ENCODE results near the gene IGF1R. TPM values are rescaled to one million over a fixed set of nuclear protein-coding genes. Genes with fewer than 3 reads are reported as not detected.

Gene IGF1R
- total RNA-seq, 1 experiment from 2014 or later, result 51.6 TPM

GRCh38 chr15:98737721-98738120 is 89.4 kb downstream of the IGF1R start:
- H3K4me3 Mint-ChIP-seq (ENCODE audit: unreplicated experiment), result no peak overlapping the region
- ChIA-PET POLR2A (no interaction called here), CTCF (no interaction called here)
- peaks cover 7% of the 10 kb centered on the region; the same call in 1 of the 2 replicates for H3K9me3 ChIP-seq
- no peaks in the 10 kb centered on the region for H3K9me3 Mint-ChIP-seq (ENCODE audit: unreplicated experiment)
- no peaks in the 10 kb centered on the region for H3K27me3 ChIP-seq (replicated peaks; ENCODE audit: control insufficient read depth, insufficient read depth, low read length)
- intact Hi-C loops (cut with micrococcal nuclease; ENCODE audit: unreplicated experiment), result no loop called here
- BruUV-seq (replicated peaks), result no TSS peak
- no peaks in the 10 kb centered on the region for H3K36me3 Mint-ChIP-seq (ENCODE audit: insufficient read depth, unreplicated experiment)
- TF ChIP-seq CTCF (IDR thresholded peaks at IDR 0.05; ENCODE audit: insufficient read depth in 1 of 2, low read depth in 1 of 2, low read length in 1 of 2, severe bottlenecking in 1 of 2, unreplicated experiment in 1 of 2), result no peak
- DNase-seq, result no peak
- H3K27me3 Mint-ChIP-seq (ENCODE audit: insufficient read depth, unreplicated experiment), result no peaks in the 10 kb centered on the region
- H3K27ac Mint-ChIP-seq (ENCODE audit: unreplicated experiment), result no peak overlapping the region
- H3K4me1 ChIP-seq, result peaks cover 15% of the 10 kb centered on the region
- peaks cover 19% of the 10 kb centered on the region for H3K4me1 Mint-ChIP-seq (ENCODE audit: low read depth, unreplicated experiment)
- no peaks in the 10 kb centered on the region for H3K36me3 ChIP-seq (ENCODE audit: control insufficient read depth, insufficient read depth, low read length)
- H3K4me3 ChIP-seq (ENCODE audit: low read depth, low read length), result no peak overlapping the region

GRCh38 chr15:98738689-98739401 is 90.5 kb downstream of the IGF1R start:
- Histone ChIP-seq H3K27me3 (replicated peaks; ENCODE audit: control insufficient read depth, insufficient read depth, low read length) (no peaks in the 10 kb centered on the region), H3K4me3 (ENCODE audit: low read depth, low read length) (no peak overlapping the region), H3K36me3 (ENCODE audit: control insufficient read depth, insufficient read depth, low read length) (no peaks in the 10 kb centered on the region), H3K9me3 (peaks cover 7% of the 10 kb centered on the region; the same call in 1 of the 2 replicates), H3K4me1 (peaks cover 15% of the 10 kb centered on the region)
- BruUV-seq (replicated peaks), result no TSS peak
- no peak overlapping the region for H3K4me3 Mint-ChIP-seq (ENCODE audit: unreplicated experiment)
- H3K27ac Mint-ChIP-seq (ENCODE audit: unreplicated experiment), result no peak overlapping the region
- no peak for TF ChIP-seq CTCF (IDR thresholded peaks at IDR 0.05; ENCODE audit: insufficient read depth in 1 of 2, low read depth in 1 of 2, low read length in 1 of 2, severe bottlenecking in 1 of 2, unreplicated experiment in 1 of 2)
- H3K27me3 Mint-ChIP-seq (ENCODE audit: insufficient read depth, unreplicated experiment), result no peaks in the 10 kb centered on the region
- intact Hi-C loops (cut with micrococcal nuclease; ENCODE audit: unreplicated experiment), result no loop called here
- CTCF ChIA-PET, result no interaction called here
- H3K4me1 Mint-ChIP-seq (ENCODE audit: low read depth, unreplicated experiment), result peaks cover 20% of the 10 kb centered on the region
- H3K9me3 Mint-ChIP-seq (ENCODE audit: unreplicated experiment), result no peaks in the 10 kb centered on the region
- no peak for DNase-seq
- H3K36me3 Mint-ChIP-seq (ENCODE audit: insufficient read depth, unreplicated experiment), result no peaks in the 10 kb centered on the region
- POLR2A ChIA-PET, result no interaction called here

DNA sequence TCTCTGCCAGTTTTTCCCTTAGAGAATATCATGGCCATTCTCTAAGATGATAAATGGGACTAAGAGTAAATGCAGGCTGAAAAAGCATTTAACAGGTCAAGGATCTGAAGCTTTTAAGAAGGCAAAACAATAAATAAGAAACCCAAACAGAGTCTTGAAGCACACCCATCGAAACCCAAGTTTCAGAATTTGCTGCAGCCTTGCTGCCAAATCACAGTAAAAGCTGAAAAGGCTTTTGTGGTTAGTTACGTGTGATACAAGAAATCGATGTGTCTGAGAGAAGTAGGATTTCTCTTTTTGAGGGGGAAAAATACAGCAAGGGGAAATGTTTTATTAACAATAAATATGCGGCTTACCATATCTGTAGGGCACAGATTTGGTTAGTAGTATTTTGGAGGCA is 92.0 kb downstream of the IGF1R start:
- H3K27ac Mint-ChIP-seq (ENCODE audit: unreplicated experiment), result no peak overlapping the region
- no peaks in the 10 kb centered on the region for H3K36me3 Mint-ChIP-seq (ENCODE audit: insufficient read depth, unreplicated experiment)
- no peaks in the 10 kb centered on the region for H3K27me3 Mint-ChIP-seq (ENCODE audit: insufficient read depth, unreplicated experiment)
- Histone ChIP-seq H3K36me3 (ENCODE audit: control insufficient read depth, insufficient read depth, low read length) (no peaks in the 10 kb centered on the region), H3K9me3 (peaks cover 7% of the 10 kb centered on the region; the same call in 1 of the 2 replicates), H3K4me3 (ENCODE audit: low read depth, low read length) (no peak overlapping the region), H3K4me1 (0 out of 2 replicates have a peak, but pooled peaks cover 6% of the 10 kb centered on the region), H3K27me3 (replicated peaks; ENCODE audit: control insufficient read depth, insufficient read depth, low read length) (no peaks in the 10 kb centered on the region)
- TF ChIP-seq CTCF (IDR thresholded peaks at IDR 0.05; ENCODE audit: insufficient read depth in 1 of 2, low read depth in 1 of 2, low read length in 1 of 2, severe bottlenecking in 1 of 2, unreplicated experiment in 1 of 2), result no peak
- BruUV-seq (replicated peaks), result no TSS peak
- H3K4me3 Mint-ChIP-seq (ENCODE audit: unreplicated experiment), result no peak overlapping the region
- ChIA-PET POLR2A (no interaction called here), CTCF (no interaction called here)
- peaks cover 19% of the 10 kb centered on the region for H3K4me1 Mint-ChIP-seq (ENCODE audit: low read depth, unreplicated experiment)
- intact Hi-C loops (cut with micrococcal nuclease; ENCODE audit: unreplicated experiment), result no loop called here
- DNase-seq, result no peak
- no peaks in the 10 kb centered on the region for H3K9me3 Mint-ChIP-seq (ENCODE audit: unreplicated experiment)

Data from Caco-2 (cell line).